Hepatocyte (in vitro differentiated cells): ENCODE measurements around the gene TCL1A. TPM values are rescaled to one million over a fixed set of nuclear protein-coding genes. Genes with fewer than 3 reads are reported as not detected.

Experiments
- DNase-seq: peaks from one replicate; pipeline ENCODE4 v3.0.0-alpha.2; 2016; ENCODE audit warnings: low spot score
- H2AFZ ChIP-seq: fragments of 200-600 bp; sonication (generic); 2 replicates; pipeline ENCODE4 v1.6.0; 2016; ENCODE audit warnings: antibody characterized with exemption, mild to moderate bottlenecking
- H3K27ac ChIP-seq: fragments of 200-600 bp; sonication (generic); 2 replicates; pipeline ENCODE4 v1.5.1; 2016; ENCODE audit warnings: mild to moderate bottlenecking
- H3K27me3 ChIP-seq: fragments of 200-600 bp; sonication (generic); 2 replicates; pipeline ENCODE4 v1.6.1; 2016
- H3K36me3 ChIP-seq: fragments of 200-600 bp; sonication (generic); replicated peaks from 2 replicates; pipeline ENCODE4 v1.5.1; 2016; ENCODE audit warnings: low read depth; ENCODE audit not compliant: insufficient read depth
- H3K4me1 ChIP-seq: fragments of 200-600 bp; sonication (generic); 2 replicates; pipeline ENCODE4 v1.5.1; 2016; ENCODE audit warnings: mild to moderate bottlenecking, moderate library complexity; ENCODE audit not compliant: insufficient read depth
- H3K4me2 ChIP-seq: fragments of 200-600 bp; sonication (generic); 2 replicates; pipeline ENCODE4 v1.6.0; 2016
- H3K4me3 ChIP-seq: fragments of 200-600 bp; sonication (generic); 2 replicates; pipeline ENCODE4 v1.5.1; 2016; ENCODE audit warnings: mild to moderate bottlenecking
- H3K79me2 ChIP-seq: fragments of 200-600 bp; sonication (generic); 2 replicates; pipeline ENCODE4 v1.6.0; 2017; ENCODE audit warnings: mild to moderate bottlenecking
- H3K9me2 ChIP-seq: fragments of 200-600 bp; sonication (generic); replicated peaks from 2 replicates; pipeline ENCODE4 v1.6.0; 2017; ENCODE audit warnings: mild to moderate bottlenecking; ENCODE audit not compliant: insufficient read depth
- H3K9me3 ChIP-seq: fragments of 200-600 bp; sonication (generic); 2 replicates; pipeline ENCODE4 v1.5.1; 2016; ENCODE audit warnings: low read depth, mild to moderate bottlenecking
- H4K20me1 ChIP-seq: fragments of 200-600 bp; sonication (generic); 2 replicates; pipeline ENCODE4 v1.6.0; 2016; ENCODE audit warnings: mild to moderate bottlenecking; ENCODE audit not compliant: insufficient read depth, poor library complexity, severe bottlenecking
- EZH2 ChIP-seq: fragments of 200-600 bp; sonication (generic); IDR thresholded peaks from 2 replicates; pipeline ENCODE4 v1.6.1; 2016; ENCODE audit warnings: antibody characterized with exemption, mild to moderate bottlenecking, borderline replicate concordance
- EZH2phosphoT487 ChIP-seq: fragments of 200-600 bp; sonication (generic); IDR thresholded peaks from one replicate; pipeline ENCODE4 v1.6.1; 2018; ENCODE audit warnings: antibody characterized with exemption, mild to moderate bottlenecking, low read depth, moderate library complexity; ENCODE audit not compliant: unreplicated experiment, severe bottlenecking
- WGBS: methylation state at CpG from one replicate; pipeline ENCODE4 v1.1.6; 2016; ENCODE audit warnings: low lambda C conversion rate; ENCODE audit errors: missing lambda C conversion rate; 5-methylcytosine and 5-hydroxymethylcytosine counted together
- polyA plus RNA-seq: library from polyadenylated mRNA; unstranded; fragments of >200 nt; fragmentation: Nextera tagmentation; extraction: Ambion mirVana; gene quantifications from 2 replicates; pipeline ENCODE4 v1.2.1, GENCODE V29; 2016
- total RNA-seq: library from RNA; depleted of rRNA; stranded (reverse); fragments of >200 nt; gene quantifications from 2 replicates; pipeline ENCODE4 v1.2.3, GENCODE V29; 2014
- TF ChIP-seq, protein P1 (sequence below): fragments of 200-600 bp; sonication (generic); IDR thresholded peaks from 2 replicates; pipeline ENCODE4 v1.5.1; 2016; ENCODE audit warnings: antibody characterized with exemption, mild to moderate bottlenecking; ENCODE audit not compliant: poor library complexity

Gene TCL1A
- total and polyA plus RNA-seq, 2 experiments from 2014 or later: not detected

GRCh38 chr14:95690815-95691214, 23.1 kb downstream of the TCL1A start:
- Histone ChIP-seq H3K9me2 (no peaks in the 10 kb centered on the region), H3K27ac (no peak overlapping the region), H3K9me3 (no peaks in the 10 kb centered on the region), H2AFZ (no peak overlapping the region), H3K4me1 (no peaks in the 10 kb centered on the region), H4K20me1 (no peaks in the 10 kb centered on the region), H3K27me3 (no peaks in the 10 kb centered on the region), H3K4me2 (no peak overlapping the region), H3K36me3 (no peaks in the 10 kb centered on the region), H3K79me2 (no peaks in the 10 kb centered on the region), H3K4me3 (no peak overlapping the region)
- no peak for DNase-seq
- WGBS: 82% methylated on average over 10 of the region's 10 CpGs
- TF ChIP-seq EZH2phosphoT487 (no peak), EZH2 (no peak)
- TF ChIP-seq, protein P1, sequence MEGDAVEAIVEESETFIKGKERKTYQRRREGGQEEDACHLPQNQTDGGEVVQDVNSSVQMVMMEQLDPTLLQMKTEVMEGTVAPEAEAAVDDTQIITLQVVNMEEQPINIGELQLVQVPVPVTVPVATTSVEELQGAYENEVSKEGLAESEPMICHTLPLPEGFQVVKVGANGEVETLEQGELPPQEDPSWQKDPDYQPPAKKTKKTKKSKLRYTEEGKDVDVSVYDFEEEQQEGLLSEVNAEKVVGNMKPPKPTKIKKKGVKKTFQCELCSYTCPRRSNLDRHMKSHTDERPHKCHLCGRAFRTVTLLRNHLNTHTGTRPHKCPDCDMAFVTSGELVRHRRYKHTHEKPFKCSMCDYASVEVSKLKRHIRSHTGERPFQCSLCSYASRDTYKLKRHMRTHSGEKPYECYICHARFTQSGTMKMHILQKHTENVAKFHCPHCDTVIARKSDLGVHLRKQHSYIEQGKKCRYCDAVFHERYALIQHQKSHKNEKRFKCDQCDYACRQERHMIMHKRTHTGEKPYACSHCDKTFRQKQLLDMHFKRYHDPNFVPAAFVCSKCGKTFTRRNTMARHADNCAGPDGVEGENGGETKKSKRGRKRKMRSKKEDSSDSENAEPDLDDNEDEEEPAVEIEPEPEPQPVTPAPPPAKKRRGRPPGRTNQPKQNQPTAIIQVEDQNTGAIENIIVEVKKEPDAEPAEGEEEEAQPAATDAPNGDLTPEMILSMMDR: no peak

DNA sequence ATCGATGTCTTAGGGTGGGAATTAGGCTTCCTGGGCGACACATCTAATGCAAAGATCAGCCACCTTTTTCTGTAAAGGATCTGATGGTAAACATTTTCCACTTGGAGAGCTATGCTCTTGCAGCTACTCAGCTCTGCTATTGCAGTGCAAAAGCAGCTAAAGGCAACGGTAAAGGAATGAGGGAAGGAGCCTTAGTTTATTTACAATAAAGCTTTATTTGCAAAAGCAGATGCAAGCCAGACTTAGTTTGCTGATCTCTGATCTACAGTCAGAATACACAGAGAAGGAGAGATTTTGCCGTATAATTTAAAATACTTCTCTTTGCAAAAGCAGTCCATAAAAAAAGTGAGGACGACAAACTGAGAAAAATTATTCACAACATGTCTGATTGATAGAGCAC, 24.5 kb downstream of the TCL1A start:
- Histone ChIP-seq H3K9me3 (no peaks in the 10 kb centered on the region), H3K4me2 (no peak overlapping the region), H3K4me1 (no peaks in the 10 kb centered on the region), H2AFZ (no peak overlapping the region), H3K27me3 (no peaks in the 10 kb centered on the region), H3K27ac (no peak overlapping the region), H3K36me3 (no peaks in the 10 kb centered on the region), H3K9me2 (no peaks in the 10 kb centered on the region), H3K4me3 (no peak overlapping the region), H3K79me2 (no peaks in the 10 kb centered on the region), H4K20me1 (no peaks in the 10 kb centered on the region)
- WGBS: 35% methylated on average over 5 of the region's 5 CpGs
- no peak for TF ChIP-seq EZH2phosphoT487
- no peak for TF ChIP-seq EZH2
- TF ChIP-seq, protein P1: no peak
- no peak for DNase-seq

GRCh38 chr14:95686935-95687334, 27.0 kb downstream of the TCL1A start:
- Histone ChIP-seq H3K4me2 (no peak overlapping the region), H3K27me3 (no peaks in the 10 kb centered on the region), H3K4me1 (no peaks in the 10 kb centered on the region), H3K9me3 (no peaks in the 10 kb centered on the region), H4K20me1 (no peaks in the 10 kb centered on the region), H2AFZ (no peak overlapping the region), H3K4me3 (no peak overlapping the region), H3K79me2 (no peaks in the 10 kb centered on the region), H3K9me2 (no peaks in the 10 kb centered on the region), H3K27ac (no peak overlapping the region), H3K36me3 (no peaks in the 10 kb centered on the region)
- TF ChIP-seq, protein P1: no peak
- TF ChIP-seq EZH2phosphoT487 (no peak), EZH2 (no peak)
- 47% methylated on average over 2 of the region's 2 CpGs for WGBS
- no peak for DNase-seq
